K562 (cell line): ENCODE results near the gene CLEC6A. TPM values are rescaled to one million over a fixed set of nuclear protein-coding genes. Genes with fewer than 3 reads are reported as not detected.

ENCODE experiments used
- ATAC-seq: fragments of 200-7000 bp; cut with Tn5 transposase; 3 replicates; pipeline ENCODE4 v1.9.1; 2020; ENCODE audit warnings: moderate library complexity
- BruUV-seq: library from RNA; stranded (reverse); fragments of 400-500 nt; replicated peaks from 2 replicates; lab custom pipeline; 2021; lab: Mats Ljungman, UMichigan
- CTCF ChIA-PET: fragments of 300-600 bp; formaldehyde crosslinking; extraction: SDS; loops from one replicate; lab custom pipeline; 2021; ENCODE audit warnings: low intra/inter-chr PET ratio; lab: Yijun Ruan, JAX
- POLR2A ChIA-PET: fragments of 300-600, 350-650 bp; sonication (Branson Sonifier 250); formaldehyde crosslinking; extraction: SDS; loops from one replicate; lab custom pipeline; 2021; ENCODE audit warnings: antibody characterized with exemption, inconsistent platforms; lab: Yijun Ruan, JAX
- DNase-seq, 4 experiments: peaks; one replicate each; pipeline versions ENCODE4 v3.0.0 to v3.0.0-alpha.2; 2011 to 2018; ENCODE audit warnings: low spot score in 3 of 4, mixed read lengths in 3 of 4; ENCODE audit errors: extremely low read depth in 1 of 4
- FAIRE-seq: peaks from 2 replicates; lab custom pipeline; 2011; peaks lifted over from hg19 to GRCh38; lab: Jason Lieb, UNC
- H2AFZ ChIP-seq: 2 replicates; pipeline ENCODE4 v1.6.0; 2011; ENCODE audit warnings: low read depth, low read length, control low read depth, inconsistent platforms
- H3K27ac ChIP-seq: fragments of 200-600 bp; 3 replicates; pipeline ENCODE4 v1.8.0; 2011; ENCODE audit warnings: low read depth, mild to moderate bottlenecking, control low read depth, inconsistent platforms, low read length, moderate library complexity, mixed read lengths; ENCODE audit errors: extremely low read depth
- H3K27me3 ChIP-seq, 2 experiments: fragments of 300-600 bp in 1 of 2; 2 replicates in 1 of 2; 3 replicates in 1 of 2; pipeline versions ENCODE4 v1.6.0 to v1.8.0; 2011; ENCODE audit warnings: inconsistent platforms in 2 of 2, low read length in 2 of 2, mild to moderate bottlenecking in 1 of 2, mixed read lengths in 1 of 2, moderate library complexity in 1 of 2; ENCODE audit not compliant: control insufficient read depth in 2 of 2, insufficient read depth in 2 of 2
- H3K36me3 ChIP-seq: fragments of 300-600 bp; 3 replicates; pipeline ENCODE4 v1.8.0; 2011; ENCODE audit warnings: mild to moderate bottlenecking, low read length, inconsistent platforms; ENCODE audit not compliant: control insufficient read depth, insufficient read depth
- H3K4me1 ChIP-seq, 2 experiments: fragments of 200-600 bp in 1 of 2; replicated peaks in 1 of 2; 2 replicates in 1 of 2; 3 replicates in 1 of 2; pipeline versions ENCODE4 v1.5.1 to v1.8.0; 2011; ENCODE audit warnings: inconsistent platforms in 2 of 2, low read length in 2 of 2, mild to moderate bottlenecking in 1 of 2, mixed read lengths in 1 of 2, moderate library complexity in 1 of 2; ENCODE audit not compliant: control insufficient read depth in 2 of 2, insufficient read depth in 2 of 2
- H3K4me2 ChIP-seq: 2 replicates; pipeline ENCODE4 v1.6.1; 2011; ENCODE audit warnings: low read length, control low read depth, inconsistent platforms, mixed read lengths; ENCODE audit not compliant: insufficient read depth
- H3K4me3 ChIP-seq: fragments of 200-600 bp; sonication (generic), shearing (Covaris generic); 2 replicates; pipeline ENCODE4 v1.5.1; 2016; ENCODE audit warnings: control low read depth, inconsistent platforms
- H3K79me2 ChIP-seq: fragments of 200-600 bp; 3 replicates; pipeline ENCODE4 v1.8.0; 2011; ENCODE audit warnings: low read length, inconsistent platforms; ENCODE audit not compliant: control insufficient read depth, insufficient read depth
- H3K9ac ChIP-seq, 2 experiments: 2 replicates each; pipeline versions ENCODE4 v1.6.0 to v1.6.1; 2011; ENCODE audit warnings: low read depth in 2 of 2, low read length in 2 of 2, control low read depth in 1 of 2, inconsistent platforms in 1 of 2, mild to moderate bottlenecking in 1 of 2, mixed read lengths in 1 of 2; ENCODE audit not compliant: insufficient read depth in 1 of 2
- H3K9me1 ChIP-seq: one replicate; pipeline ENCODE4 v1.6.0; 2011; ENCODE audit warnings: inconsistent platforms, mild to moderate bottlenecking, low read length, moderate library complexity; ENCODE audit not compliant: control insufficient read depth, insufficient read depth
- H3K9me3 ChIP-seq: replicated peaks from 2 replicates; pipeline ENCODE4 v1.5.1; 2011; ENCODE audit warnings: low read depth, low read length, inconsistent platforms; ENCODE audit not compliant: control insufficient read depth, insufficient read depth
- H4K20me1 ChIP-seq: replicated peaks from 2 replicates; pipeline ENCODE4 v1.6.1; 2011; ENCODE audit warnings: low read length, inconsistent platforms, mixed read lengths; ENCODE audit not compliant: control insufficient read depth, insufficient read depth
- C11orf30 ChIP-seq: fragments of 450-650 bp; IDR thresholded peaks from 2 replicates; pipeline ENCODE4 v1.6.1; 2016; ENCODE audit warnings: low read depth, mild to moderate bottlenecking
- ZNF232 ChIP-seq: sonication (generic); formaldehyde crosslinking; IDR thresholded peaks from 2 replicates; pipeline ENCODE4 v1.8.0; 2022; ENCODE audit warnings: mild to moderate bottlenecking, missing genetic modification reagents
- ZNF316 ChIP-seq: fragments of 450-650 bp; IDR thresholded peaks from 2 replicates; pipeline ENCODE4 v1.6.1; 2016
- WGBS: fragments of 100-300 bp; shearing (Covaris generic); methylation state at CpG from one replicate; pipeline ENCODE4 v1.1.6; 2016; ENCODE audit warnings: low coverage, mixed read lengths; ENCODE audit not compliant: insufficient coverage; ENCODE audit errors: missing lambda C conversion rate; 5-methylcytosine and 5-hydroxymethylcytosine counted together
- in situ Hi-C: fragments of 300-500 bp; cut with MboI; formaldehyde crosslinking; loops from 4 replicates; pipeline ENCODE4 v1.15.0; 2018; ENCODE audit warnings: inconsistent platforms, mixed read lengths
- intact Hi-C: fragments of 100-400 bp; cut with micrococcal nuclease; formaldehyde crosslinking; loops from 2 replicates; pipeline ENCODE4 v1.14.2; 2022
- polyA plus RNA-seq, 8 experiments: library from polyadenylated mRNA; depleted of rRNA in 4 of 8; stranded (reverse) in 5 of 8; unstranded in 3 of 8; fragments of >200 nt; fragmentation: Nextera tagmentation in 2 of 8; fragmentation: Illumina TruSeq in 1 of 8; extraction: Ambion mirVana in 2 of 8; extraction: Trizol in 1 of 8; gene quantifications; 2 replicates each; pipeline versions ENCODE4 v1.2.1 to v1.2.3, GENCODE V29; 2011 to 2014; ENCODE audit warnings: inconsistent platforms in 1 of 8, missing spikeins in 1 of 8
- total RNA-seq, 7 experiments: library from RNA; depleted of rRNA in 6 of 7; stranded (reverse); fragments of >200 nt in 6 of 7; fragmentation: Illumina TruSeq in 2 of 7; extraction: Trizol in 2 of 7; gene quantifications; 2 replicates each; pipeline versions ENCODE4 v1.2.1 to v1.2.3, GENCODE V29; 2011 to 2021; ENCODE audit warnings: low replicate concordance in 1 of 7
- TF ChIP-seq, protein P1 (sequence below): IDR thresholded peaks from 2 replicates; pipeline ENCODE4 v1.6.1; 2014; ENCODE audit warnings: antibody characterized with exemption

The CLEC6A gene
- total and polyA plus RNA-seq, 9 of the 15 experiments (the other 6 are each of a cell fraction or from before 2014, with no cell fraction given), result not detected

DNA sequence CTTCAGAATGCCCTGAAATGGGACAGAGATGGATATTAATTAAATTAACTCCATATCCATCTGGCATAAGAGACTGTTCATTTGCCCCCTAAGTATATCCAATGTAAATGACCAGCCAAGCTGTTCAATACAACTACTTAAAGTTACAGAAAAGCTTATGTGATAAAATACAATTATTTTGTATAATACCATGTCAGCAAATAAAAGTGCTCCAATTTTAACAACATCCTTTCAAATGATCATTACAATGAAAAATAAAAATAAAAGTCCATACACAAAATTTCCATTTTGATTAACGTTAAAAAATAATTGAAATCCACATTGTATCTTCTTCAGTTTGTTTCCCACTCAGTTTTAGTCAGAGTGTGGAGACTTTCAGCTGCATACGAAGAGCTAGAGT, 5.7 kb downstream of the CLEC6A start:
- TF ChIP-seq ZNF232 (CRISPR knock-in tag) (no peak), C11orf30 (peak; percentile 45; the same call in 1 of the 2 replicates), ZNF316 (peak; percentile 73)
- TF ChIP-seq, protein P1, sequence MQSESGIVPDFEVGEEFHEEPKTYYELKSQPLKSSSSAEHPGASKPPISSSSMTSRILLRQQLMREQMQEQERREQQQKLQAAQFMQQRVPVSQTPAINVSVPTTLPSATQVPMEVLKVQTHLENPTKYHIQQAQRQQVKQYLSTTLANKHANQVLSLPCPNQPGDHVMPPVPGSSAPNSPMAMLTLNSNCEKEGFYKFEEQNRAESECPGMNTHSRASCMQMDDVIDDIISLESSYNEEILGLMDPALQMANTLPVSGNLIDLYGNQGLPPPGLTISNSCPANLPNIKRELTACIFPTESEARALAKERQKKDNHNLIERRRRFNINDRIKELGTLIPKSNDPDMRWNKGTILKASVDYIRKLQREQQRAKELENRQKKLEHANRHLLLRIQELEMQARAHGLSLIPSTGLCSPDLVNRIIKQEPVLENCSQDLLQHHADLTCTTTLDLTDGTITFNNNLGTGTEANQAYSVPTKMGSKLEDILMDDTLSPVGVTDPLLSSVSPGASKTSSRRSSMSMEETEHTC, result no peak
- TF ChIP-seq, all 486 proteins: peak for 2
- no peaks in the 10 kb centered on the region for H4K20me1 ChIP-seq
- intact Hi-C loops, result no loop called here

More for the DNA sequence above, 5.7 kb downstream of the CLEC6A start:
- Histone ChIP-seq H3K36me3 (no peaks in the 10 kb centered on the region), H3K4me1 (no peaks in the 10 kb centered on the region), H3K9me3 (no peaks in the 10 kb centered on the region), H3K9ac (no peak overlapping the region), H3K79me2 (no peaks in the 10 kb centered on the region), H3K4me2 (no peak overlapping the region), H3K9me1 (no peaks in the 10 kb centered on the region), H3K27me3 (no peaks in the 10 kb centered on the region), H2AFZ (no peak overlapping the region), H3K27ac (no peak overlapping the region), H3K4me3 (no peak overlapping the region)
- ATAC-seq (no peak), FAIRE-seq (no peak), DNase-seq (no peak)
- no TSS peak for BruUV-seq
- in situ Hi-C loops, result loop anchor here (5.0 kb wide), 1 partner anchor 59 kb away; no protein-coding TSS in a partner anchor
- CTCF ChIA-PET, result no interaction called here
- 0% methylated on average over 2 of the region's 2 CpGs for WGBS
- POLR2A ChIA-PET, result no interaction called here
